B cell (primary cell): ENCODE results near the gene PSMA6. TPM values are rescaled to one million over a fixed set of nuclear protein-coding genes. Genes with fewer than 3 reads are reported as not detected.

Experiments
- ATAC-seq: fragments of 200-7000 bp; cut with Tn5 transposase; one replicate; pipeline ENCODE4 v1.10.0; 2021; ENCODE audit warnings: low read depth, mild to moderate bottlenecking, moderate number of reproducible peaks, moderate library complexity
- CTCF ChIA-PET: fragments of 350-600 bp; sonication (Branson Sonifier 250); formaldehyde crosslinking; loops from one replicate; lab custom pipeline; 2021; ENCODE audit warnings: antibody characterized with exemption, inconsistent platforms; lab: Charles Lee
- POLR2A ChIA-PET: fragments of 350-600 bp; sonication (Branson Sonifier 250); formaldehyde crosslinking; loops from one replicate; lab custom pipeline; 2021; ENCODE audit warnings: antibody characterized with exemption; lab: Charles Lee
- DNase-seq: peaks from one replicate; pipeline ENCODE4 v3.0.0; 2013
- H2AFZ ChIP-seq: 2 replicates; pipeline ENCODE4 v1.6.1; 2012; ENCODE audit warnings: mild to moderate bottlenecking, low read depth, low read length; ENCODE audit not compliant: insufficient read depth, poor library complexity, severe bottlenecking
- H3K27ac ChIP-seq, 2 donors: 1 replicate in 1 of 2; 2 replicates in 1 of 2; pipeline ENCODE4 v1.5.1; 2012 to 2013; ENCODE audit warnings: low read length in 2 of 2, mild to moderate bottlenecking in 2 of 2, moderate library complexity in 1 of 2
- H3K27me3 ChIP-seq, 4 experiments: fragments of 200-600 bp in 1 of 4; sonication (generic) in 1 of 4; replicated peaks in 1 of 4; 1 replicate in 2 of 4; 2 replicates in 2 of 4; pipeline versions ENCODE4 v1.6.1 to v1.7.0; 2013 to 2016; ENCODE audit warnings: low read length in 3 of 4, mild to moderate bottlenecking in 2 of 4, mixed read lengths in 1 of 4, moderate library complexity in 1 of 4; ENCODE audit not compliant: insufficient read depth in 4 of 4, control insufficient read depth in 3 of 4; ENCODE audit errors: control extremely low read depth in 1 of 4
- H3K36me3 ChIP-seq, 2 experiments: replicated peaks in 1 of 2; 1 replicate in 1 of 2; 2 replicates in 1 of 2; pipeline versions ENCODE4 v1.6.1 to v1.7.1; 2013; ENCODE audit warnings: low read length in 1 of 2; ENCODE audit not compliant: insufficient read depth in 2 of 2, control insufficient read depth in 1 of 2; ENCODE audit errors: control extremely low read depth in 1 of 2, extremely low read depth in 1 of 2
- H3K4me1 ChIP-seq, 2 donors: fragments of 200-600 bp in 1 of 2; sonication (generic) in 1 of 2; 1 replicate in 1 of 2; 2 replicates in 1 of 2; pipeline versions ENCODE4 v1.5.1 to v1.6.1; 2013 to 2017; ENCODE audit warnings: low read length in 2 of 2; ENCODE audit not compliant: control insufficient read depth in 2 of 2, insufficient read depth in 2 of 2
- H3K4me2 ChIP-seq: replicated peaks from 2 replicates; pipeline ENCODE3; 2012; ENCODE audit warnings: mild to moderate bottlenecking, low read depth, low read length; ENCODE audit not compliant: poor library complexity, severe bottlenecking
- H3K4me3 ChIP-seq, 5 experiments: fragments of 200-600 bp in 1 of 5; sonication (generic) in 1 of 5; 1 replicate in 3 of 5; 2 replicates in 2 of 5; pipeline versions ENCODE4 v1.5.1 to v1.7.0; 2011 to 2016; ENCODE audit warnings: low read length in 4 of 5, mild to moderate bottlenecking in 4 of 5, low read depth in 2 of 5, control low read depth in 1 of 5, moderate library complexity in 1 of 5; ENCODE audit not compliant: insufficient read depth in 1 of 5; ENCODE audit errors: control extremely low read depth in 1 of 5, extremely low read depth in 1 of 5
- H3K79me2 ChIP-seq: fragments of 200-600 bp; sonication (generic); one replicate; pipeline ENCODE4 v1.6.0; 2016; ENCODE audit warnings: low read length; ENCODE audit not compliant: control insufficient read depth, insufficient read depth
- H3K9ac ChIP-seq: fragments of 200-600 bp; sonication (generic); 2 replicates; pipeline ENCODE4 v1.6.1; 2017; ENCODE audit warnings: mild to moderate bottlenecking, low read length, moderate library complexity
- H3K9me3 ChIP-seq, 3 donors: one replicate each; pipeline versions ENCODE4 v1.6.1 to v1.7.1; 2013; ENCODE audit warnings: low read length in 2 of 3; ENCODE audit not compliant: control insufficient read depth in 2 of 3, insufficient read depth in 1 of 3; ENCODE audit errors: control extremely low read depth in 1 of 3
- H4K20me1 ChIP-seq: 2 replicates; pipeline ENCODE4 v1.6.0; 2012; ENCODE audit warnings: mild to moderate bottlenecking, low read length; ENCODE audit not compliant: insufficient read depth, control insufficient read depth, poor library complexity, severe bottlenecking
- H3K27ac Mint-ChIP-seq: one replicate; pipeline ENCODE4 v1.8.0; 2021; ENCODE audit warnings: mixed read lengths
- H3K27me3 Mint-ChIP-seq: one replicate; pipeline ENCODE4 v1.8.0; 2021; ENCODE audit warnings: mixed read lengths
- H3K4me1 Mint-ChIP-seq: one replicate; pipeline ENCODE4 v1.8.0; 2021; ENCODE audit warnings: mixed read lengths
- H3K4me3 Mint-ChIP-seq: one replicate; pipeline ENCODE4 v1.8.0; 2021; ENCODE audit warnings: mixed read lengths
- H3K9me3 Mint-ChIP-seq: one replicate; pipeline ENCODE4 v1.8.0; 2022; ENCODE audit warnings: mixed read lengths; ENCODE audit not compliant: insufficient read depth
- CTCF ChIP-seq: fragments of 200-600 bp; IDR thresholded peaks from one replicate; pipeline ENCODE4 v1.8.0; 2022; ENCODE audit warnings: antibody characterized with exemption, mild to moderate bottlenecking
- EZH2 ChIP-seq: IDR thresholded peaks from 2 replicates; pipeline ENCODE4 v1.6.1; 2012; ENCODE audit warnings: borderline replicate concordance, low read depth, mild to moderate bottlenecking, moderate library complexity, low read length; ENCODE audit not compliant: insufficient read depth, poor library complexity, severe bottlenecking
- WGBS: methylation state at CpG from one replicate; pipeline ENCODE4 v1.1.5; 2013; ENCODE audit warnings: missing lambda C conversion rate; ENCODE audit not compliant: insufficient coverage; 5-methylcytosine and 5-hydroxymethylcytosine counted together
- intact Hi-C: fragments of 100-400 bp; cut with micrococcal nuclease; formaldehyde crosslinking; loops from one replicate; pipeline ENCODE4 v1.10.0; 2022
- polyA plus RNA-seq: library from polyadenylated mRNA; depleted of rRNA; stranded (reverse); fragments of >200 nt; gene quantifications from 2 replicates; pipeline ENCODE4 v1.2.3, GENCODE V29; 2012
- total RNA-seq, 2 donors: library from RNA; stranded (reverse); fragments of 120-200 nt in 1 of 2; gene quantifications; 1 replicate in 1 of 2; 2 replicates in 1 of 2; pipeline versions ENCODE4 v1.2.3 to v1.2.4, GENCODE V29; 2013 to 2022

Gene PSMA6
- total and polyA plus RNA-seq, 2 donors (not counting 1 experiment from before 2014, with no cell fraction given) = 47.0 to 70.6 TPM

DNA sequence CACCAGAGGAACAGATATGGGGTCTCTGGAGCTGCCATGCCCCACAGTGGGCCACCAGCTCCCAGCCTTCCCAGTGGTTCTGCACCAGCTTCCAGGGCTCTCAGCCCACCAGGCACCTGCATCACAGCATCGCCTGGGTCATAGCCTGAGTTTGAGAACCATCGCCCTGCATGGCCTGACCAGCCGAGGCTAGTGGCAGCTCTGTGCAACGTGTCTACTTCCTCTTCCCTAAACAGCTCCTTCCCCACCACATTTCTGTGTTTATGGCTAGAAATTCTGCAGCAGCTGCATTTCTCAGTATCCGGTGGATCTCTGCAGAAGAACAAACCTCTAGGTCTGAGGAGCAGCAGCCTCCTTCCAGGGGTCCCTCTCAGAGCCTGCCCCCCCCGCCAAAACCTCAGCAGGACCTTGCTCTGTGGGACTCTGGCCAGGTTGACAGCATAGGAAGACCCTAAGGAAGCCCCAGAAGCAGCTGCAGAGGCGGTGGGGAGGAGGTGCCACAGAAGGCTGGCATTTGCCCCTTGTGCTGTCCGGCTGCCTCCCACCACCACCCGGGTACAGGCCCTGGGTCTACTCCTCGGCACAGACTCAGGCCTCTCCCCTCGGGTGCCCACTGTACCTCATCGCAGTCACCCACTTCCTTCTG lies 47.7 kb downstream of the PSMA6 start:
- Histone ChIP-seq H3K9me3 (no peaks in the 10 kb centered on the region), H3K4me3 (peak overlapping the region in 2 of 5 experiments; percentile 11 to 33), H4K20me1 (no peaks in the 10 kb centered on the region), H3K9ac (peak overlapping the region; percentile 49), H3K79me2 (no peaks in the 10 kb centered on the region), H3K27ac (peak overlapping the region; percentile 23 to 36), H3K27me3 (no peaks in the 10 kb centered on the region), H2AFZ (peak overlapping the region; percentile 86), H3K4me1 (peaks cover 16 to 26% of the 10 kb centered on the region in 2 donors), H3K36me3 (no peaks in the 10 kb centered on the region), H3K4me2 (peak overlapping the region; percentile 76)
- H3K9me3 Mint-ChIP-seq = no peaks in the 10 kb centered on the region
- peaks cover 21% of the 10 kb centered on the region for H3K4me1 Mint-ChIP-seq
- H3K27me3 Mint-ChIP-seq = no peaks in the 10 kb centered on the region
- ChIA-PET CTCF (interaction anchor here (0.6 to 1.7 kb wide), 4 partner anchors 64 to 550 kb away, joined by 3 to 5 read pairs (median 4); no protein-coding TSS in a partner anchor), POLR2A (interaction anchor here (0.6 to 1.9 kb wide), 4 partner anchors 23 to 65 kb away, joined by 3 to 7 read pairs (median 4); partner anchors contain the start of genes NFKBIA and PSMA6)
- 6% methylated on average over 10 of the region's 12 CpGs for WGBS
- H3K27ac Mint-ChIP-seq = peak overlapping the region; percentile 75
- TF ChIP-seq EZH2 (no peak), CTCF (no peak)
- intact Hi-C loops = no loop called here
- peak overlapping the region; percentile 43 for H3K4me3 Mint-ChIP-seq
- ATAC-seq (peak; percentile 77), DNase-seq (peak; percentile 52)
